ENCODE measurements around the gene STRN4. TPM values are rescaled to one million over a fixed set of nuclear protein-coding genes. Genes with fewer than 3 reads are reported as not detected.
"Not testable (repeated sequence)": the region's sequence is repeated elsewhere in the genome, so short reads cannot be mapped to it uniquely, and the experiment has no call there.

Gene STRN4
- total RNA-seq, 4 donors from 2014 or later, result 33.6 to 92.3 (median 64.7) TPM

GRCh38 chr19:46783670-46784069 is 37.4 kb upstream of the STRN4 start:
- DNase-seq (ENCODE audit: low spot score) (no peak), ATAC-seq (ENCODE audit: low FRiP score) (no peak)
- TF ChIP-seq CTCF (IDR thresholded peaks at IDR 0.05), result no peak

GRCh38 chr19:46782355-46783019 is 36.2 kb upstream of the STRN4 start:
- TF ChIP-seq CTCF (IDR thresholded peaks at IDR 0.05), result no peak
- ATAC-seq (ENCODE audit: low FRiP score) (no peak), DNase-seq (ENCODE audit: low spot score) (no peak)

- DNase-seq (ENCODE audit: low spot score); ATAC-seq (ENCODE audit: low FRiP score): not testable (repeated sequence)
Measured at GRCh38 chr19:46777956-46778645, 31.9 kb upstream of the STRN4 start.

- TF ChIP-seq CTCF (IDR thresholded peaks at IDR 0.05), result no peak
- no peak for DNase-seq (ENCODE audit: low spot score)
- ATAC-seq (ENCODE audit: low FRiP score), result no peak
Measured at GRCh38 chr19:46776927-46777911, 31.0 kb upstream of the STRN4 start.

GRCh38 chr19:46775642-46776258 is 29.5 kb upstream of the STRN4 start:
- no peak for ATAC-seq (ENCODE audit: low FRiP score)
- TF ChIP-seq CTCF (IDR thresholded peaks at IDR 0.05), result no peak

GRCh38 chr19:46773018-46773399 is 26.8 kb upstream of the STRN4 start:
- ATAC-seq (ENCODE audit: low FRiP score) (no peak), DNase-seq (ENCODE audit: low spot score) (no peak)
- TF ChIP-seq CTCF (IDR thresholded peaks at IDR 0.05), result no peak

More at GRCh38 chr19:46775642-46776258, 29.5 kb upstream of the STRN4 start:
- DNase-seq (ENCODE audit: low spot score), result no peak
